AG04449 (cell line): ENCODE data around the gene FCAMR.

ENCODE experiments used
- CTCF ChIA-PET: fragments of 350-600 bp; formaldehyde crosslinking; extraction: SDS; loops from one replicate; lab custom pipeline; 2021; ENCODE audit warnings: antibody characterized with exemption; lab: Yijun Ruan, JAX
- POLR2A ChIA-PET: fragments of 400-600, 350-600 bp; formaldehyde crosslinking; extraction: SDS; loops from one replicate; lab custom pipeline; 2020; ENCODE audit warnings: antibody characterized with exemption, inconsistent platforms; lab: Yijun Ruan, JAX
- DNase-seq: peaks from one replicate; pipeline ENCODE4 v3.0.0-alpha.2; 2010; ENCODE audit warnings: low read depth, low spot score
- H3K4me3 ChIP-seq: 2 replicates; pipeline ENCODE4 v1.5.1; 2011; ENCODE audit warnings: low read depth, mild to moderate bottlenecking, control low read depth, low read length
- TF ChIP-seq, protein P1 (sequence below): IDR thresholded peaks from one replicate; pipeline ENCODE4 v1.5.1; 2011; ENCODE audit warnings: mild to moderate bottlenecking, moderate library complexity, low read length, control low read depth, inconsistent platforms; ENCODE audit not compliant: insufficient read depth; ENCODE audit errors: missing control alignments

FCAMR gene

DNA sequence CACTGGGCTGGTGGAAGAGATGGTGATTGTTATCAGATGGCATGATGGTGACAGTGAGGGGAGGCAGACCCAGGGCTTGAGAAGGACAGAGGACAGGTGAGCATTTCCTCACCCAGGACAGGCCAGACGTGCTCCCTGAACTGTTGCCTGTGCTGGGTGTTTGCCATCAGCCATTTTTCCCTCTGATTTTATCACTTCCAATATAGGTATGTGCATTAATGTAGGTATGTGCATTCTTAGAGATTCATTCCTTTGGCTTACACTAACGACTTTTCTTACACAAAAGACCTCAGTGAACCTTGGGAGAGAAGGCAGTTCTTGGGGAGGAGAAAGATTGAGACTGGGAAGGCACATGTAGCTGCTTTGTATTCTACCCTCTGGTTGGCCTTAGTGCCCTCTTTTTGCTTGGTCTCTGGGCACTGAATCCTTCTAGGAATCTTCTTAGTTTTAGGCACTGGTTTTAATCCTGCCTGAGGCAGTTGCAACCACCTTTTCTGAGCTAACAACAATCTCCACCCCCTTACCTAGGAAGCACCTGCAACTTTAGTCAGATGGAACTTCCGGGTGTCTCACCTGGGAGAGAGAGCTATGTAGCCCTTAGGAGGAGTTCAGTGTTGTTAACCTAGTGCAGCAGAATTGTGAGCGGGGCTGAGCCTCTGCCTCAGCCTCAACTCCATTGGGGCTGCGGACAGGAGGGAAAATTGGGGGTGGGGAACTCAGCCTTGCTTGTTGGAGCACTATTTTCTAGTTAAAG lies 31.4 kb upstream of the FCAMR start:
- CTCF ChIA-PET = interaction anchor here (3.8 kb wide), 1 partner anchor 20 kb away, joined by 31 read pairs; no protein-coding TSS in a partner anchor
- TF ChIP-seq, protein P1, sequence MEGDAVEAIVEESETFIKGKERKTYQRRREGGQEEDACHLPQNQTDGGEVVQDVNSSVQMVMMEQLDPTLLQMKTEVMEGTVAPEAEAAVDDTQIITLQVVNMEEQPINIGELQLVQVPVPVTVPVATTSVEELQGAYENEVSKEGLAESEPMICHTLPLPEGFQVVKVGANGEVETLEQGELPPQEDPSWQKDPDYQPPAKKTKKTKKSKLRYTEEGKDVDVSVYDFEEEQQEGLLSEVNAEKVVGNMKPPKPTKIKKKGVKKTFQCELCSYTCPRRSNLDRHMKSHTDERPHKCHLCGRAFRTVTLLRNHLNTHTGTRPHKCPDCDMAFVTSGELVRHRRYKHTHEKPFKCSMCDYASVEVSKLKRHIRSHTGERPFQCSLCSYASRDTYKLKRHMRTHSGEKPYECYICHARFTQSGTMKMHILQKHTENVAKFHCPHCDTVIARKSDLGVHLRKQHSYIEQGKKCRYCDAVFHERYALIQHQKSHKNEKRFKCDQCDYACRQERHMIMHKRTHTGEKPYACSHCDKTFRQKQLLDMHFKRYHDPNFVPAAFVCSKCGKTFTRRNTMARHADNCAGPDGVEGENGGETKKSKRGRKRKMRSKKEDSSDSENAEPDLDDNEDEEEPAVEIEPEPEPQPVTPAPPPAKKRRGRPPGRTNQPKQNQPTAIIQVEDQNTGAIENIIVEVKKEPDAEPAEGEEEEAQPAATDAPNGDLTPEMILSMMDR = no peak
- no peak for DNase-seq
- POLR2A ChIA-PET = no interaction called here
- H3K4me3 ChIP-seq = no peak overlapping the region

- CTCF ChIA-PET = no interaction called here
- TF ChIP-seq, protein P1 = no peak
- H3K4me3 ChIP-seq = no peak overlapping the region
- no peak for DNase-seq
- POLR2A ChIA-PET = no interaction called here
Observed at GRCh38 chr1:207000651-207001291, 30.5 kb upstream of the FCAMR start.

GRCh38 chr1:206998816-206999215 lies 28.6 kb upstream of the FCAMR start:
- ChIA-PET POLR2A (no interaction called here), CTCF (interaction anchor here (0.6 to 5.8 kb wide), 6 partner anchors 7 to 76 kb away, joined by 3 to 41 read pairs (median 4); partner anchors contain the start of gene C1orf116)
- DNase-seq = no peak
- TF ChIP-seq, protein P1 = no peak
- no peak overlapping the region for H3K4me3 ChIP-seq

DNA sequence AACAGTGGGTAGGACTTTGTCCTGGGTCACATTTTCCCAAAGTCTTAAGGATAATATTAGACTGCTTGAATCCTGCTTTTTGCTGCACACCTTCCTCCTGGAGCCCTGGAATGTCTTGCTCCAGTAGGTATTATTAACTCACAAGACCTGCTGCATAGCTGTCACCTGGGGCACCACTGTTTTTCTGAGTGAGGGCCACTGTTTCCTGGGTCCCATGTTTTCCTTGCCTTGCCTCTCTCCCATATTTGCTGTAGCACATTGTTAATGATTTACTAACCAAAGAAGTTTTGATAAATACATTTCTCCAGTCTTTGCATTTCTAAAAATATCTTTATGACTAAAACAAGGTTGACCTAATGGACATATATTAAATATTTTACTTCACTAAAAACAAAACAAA lies 22.5 kb upstream of the FCAMR start:
- no peak for DNase-seq
- no peak overlapping the region for H3K4me3 ChIP-seq
- ChIA-PET POLR2A (no interaction called here), CTCF (interaction anchor here (0.7 to 3.4 kb wide), 4 partner anchors 11 to 412 kb away, joined by 3 to 21 read pairs (median 7); no protein-coding TSS in a partner anchor)
- TF ChIP-seq, protein P1 = no peak

DNA sequence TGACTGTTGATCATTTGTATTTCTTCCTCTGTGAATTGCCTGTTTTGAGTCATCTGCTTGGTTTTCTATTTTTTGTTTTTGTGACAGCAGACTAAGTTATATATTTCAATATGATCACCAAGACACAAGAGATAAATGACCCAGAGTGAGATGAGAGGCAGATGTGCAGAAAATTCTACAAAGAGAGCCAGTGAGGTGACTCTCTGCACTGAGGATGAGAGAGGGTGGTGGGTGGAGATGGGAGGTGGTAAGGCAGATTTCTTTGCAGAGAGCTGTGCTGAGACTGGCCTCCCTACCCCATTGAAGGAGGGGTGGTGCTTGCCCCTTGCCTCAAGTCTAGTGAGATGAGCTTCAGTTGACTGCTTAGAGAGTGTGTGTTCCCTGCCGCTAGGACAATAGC lies 17.6 kb upstream of the FCAMR start:
- TF ChIP-seq, protein P1 = no peak
- POLR2A ChIA-PET = no interaction called here
- no peak overlapping the region for H3K4me3 ChIP-seq
- CTCF ChIA-PET = interaction anchor here (4.2 kb wide), 1 partner anchor 17 kb away, joined by 18 read pairs; no protein-coding TSS in a partner anchor
- no peak for DNase-seq

DNA sequence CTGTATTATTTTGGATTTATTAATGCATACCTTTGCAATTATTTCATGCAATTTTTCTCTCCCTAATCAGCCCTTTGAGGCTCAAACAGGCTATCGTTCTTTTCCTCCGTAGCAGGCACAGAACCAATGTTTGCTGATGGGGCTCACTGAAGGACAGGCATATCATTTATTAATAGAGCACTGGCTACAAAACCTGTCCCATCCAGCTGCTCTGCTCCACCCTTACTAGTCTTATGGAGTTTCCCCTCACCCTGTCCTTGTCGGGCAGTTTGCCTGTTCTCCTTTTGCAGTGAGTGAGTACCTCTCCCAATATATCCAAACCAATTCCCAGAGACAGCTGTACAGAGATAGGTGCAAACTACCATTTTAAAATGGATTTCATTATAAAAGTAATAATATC lies 16.6 kb upstream of the FCAMR start:
- H3K4me3 ChIP-seq = no peak overlapping the region
- DNase-seq = no peak
- CTCF ChIA-PET = interaction anchor here (1.8 to 4.2 kb wide), 2 partner anchors 18 to 352 kb away, joined by 7 to 18 read pairs; partner anchors contain the start of gene DYRK3
- POLR2A ChIA-PET = no interaction called here
- TF ChIP-seq, protein P1 = no peak
